ENCODE data around the gene GSTK1. TPM values are rescaled to one million over a fixed set of nuclear protein-coding genes. Genes with fewer than 3 reads are reported as not detected.
A peak's percentile ranks its signal among the peaks of the same experiment; 100 is the strongest.

The GSTK1 gene
- total and polyA plus RNA-seq, 2 donors (not counting 1 experiment from before 2014, with no cell fraction given): 181 to 315 TPM

DNA sequence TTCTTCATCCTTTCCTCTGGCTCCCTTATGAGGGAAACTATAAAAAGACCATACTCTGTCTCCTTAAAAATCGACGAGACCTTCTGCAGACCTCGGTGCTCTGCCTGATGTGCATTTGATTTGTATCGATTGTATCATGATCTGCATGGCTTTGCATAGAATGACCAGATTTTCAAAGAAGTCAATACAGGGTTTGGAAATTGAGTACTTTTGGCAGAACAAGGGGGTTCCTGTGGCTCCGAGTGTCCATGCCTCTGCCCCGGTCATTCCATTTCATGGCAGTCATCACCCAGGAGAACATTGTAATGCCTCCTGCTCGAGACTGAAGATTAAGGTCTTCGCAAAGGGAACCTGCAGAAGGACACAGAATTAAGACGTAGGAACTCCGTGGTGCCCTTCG, 25.6 kb downstream of the GSTK1 start:
- 0% methylated on average over 5 of the region's 11 CpGs for WGBS (ENCODE audit: insufficient coverage)
- Mint-ChIP-seq H3K4me3 (peak overlapping the region; percentile 95), H3K9me3 (ENCODE audit: insufficient read depth) (no peaks in the 10 kb centered on the region), H3K27me3 (no peaks in the 10 kb centered on the region), H3K27ac (peak overlapping the region; percentile 84), H3K4me1 (peaks cover 52% of the 10 kb centered on the region)
- Histone ChIP-seq H3K4me2 (replicated peaks; ENCODE audit: low read depth, low read length, poor library complexity, severe bottlenecking) (peak overlapping the region; percentile 86), H2AFZ (ENCODE audit: insufficient read depth, low read depth, low read length, poor library complexity, severe bottlenecking) (peak overlapping the region; percentile 90), H3K27ac (ENCODE audit: low read length in 2 of 2) (peak overlapping the region; percentile 82 to 86), H3K27me3 (replicated peaks in 1 of 4; ENCODE audit: control extremely low read depth in 1 of 4, control insufficient read depth in 3 of 4, insufficient read depth in 4 of 4, low read length in 3 of 4) (no peaks in the 10 kb centered on the region), H3K4me1 (ENCODE audit: control insufficient read depth in 2 of 2, insufficient read depth in 2 of 2, low read length in 2 of 2) (peaks cover 36% of the 10 kb centered on the region in 2 donors), H3K9ac (ENCODE audit: low read length) (peak overlapping the region; percentile 85), H4K20me1 (ENCODE audit: control insufficient read depth, insufficient read depth, low read length, poor library complexity, severe bottlenecking) (peaks cover 43% of the 10 kb centered on the region), H3K36me3 (replicated peaks in 1 of 2; ENCODE audit: control extremely low read depth in 1 of 2, control insufficient read depth in 1 of 2, extremely low read depth in 1 of 2, insufficient read depth in 2 of 2, low read length in 1 of 2) (peaks cover 0 to 27% of the 10 kb centered on the region in 2 experiments), H3K4me3 (ENCODE audit: control extremely low read depth in 1 of 5, extremely low read depth in 1 of 5, insufficient read depth in 1 of 5, low read depth in 2 of 5, low read length in 4 of 5) (peak overlapping the region; percentile 73 to 95 (median 91)), H3K79me2 (ENCODE audit: control insufficient read depth, insufficient read depth, low read length) (peaks cover 54% of the 10 kb centered on the region), H3K9me3 (ENCODE audit: control extremely low read depth in 1 of 3, control insufficient read depth in 2 of 3, insufficient read depth in 1 of 3, low read length in 2 of 3) (peaks cover 0 to 6% (median 0%) of the 10 kb centered on the region in 3 donors)
- TF ChIP-seq EZH2 (IDR thresholded peaks at IDR 0.05; ENCODE audit: borderline replicate concordance, insufficient read depth, low read depth, low read length, poor library complexity, severe bottlenecking): no peak
- TF ChIP-seq, protein P1, sequence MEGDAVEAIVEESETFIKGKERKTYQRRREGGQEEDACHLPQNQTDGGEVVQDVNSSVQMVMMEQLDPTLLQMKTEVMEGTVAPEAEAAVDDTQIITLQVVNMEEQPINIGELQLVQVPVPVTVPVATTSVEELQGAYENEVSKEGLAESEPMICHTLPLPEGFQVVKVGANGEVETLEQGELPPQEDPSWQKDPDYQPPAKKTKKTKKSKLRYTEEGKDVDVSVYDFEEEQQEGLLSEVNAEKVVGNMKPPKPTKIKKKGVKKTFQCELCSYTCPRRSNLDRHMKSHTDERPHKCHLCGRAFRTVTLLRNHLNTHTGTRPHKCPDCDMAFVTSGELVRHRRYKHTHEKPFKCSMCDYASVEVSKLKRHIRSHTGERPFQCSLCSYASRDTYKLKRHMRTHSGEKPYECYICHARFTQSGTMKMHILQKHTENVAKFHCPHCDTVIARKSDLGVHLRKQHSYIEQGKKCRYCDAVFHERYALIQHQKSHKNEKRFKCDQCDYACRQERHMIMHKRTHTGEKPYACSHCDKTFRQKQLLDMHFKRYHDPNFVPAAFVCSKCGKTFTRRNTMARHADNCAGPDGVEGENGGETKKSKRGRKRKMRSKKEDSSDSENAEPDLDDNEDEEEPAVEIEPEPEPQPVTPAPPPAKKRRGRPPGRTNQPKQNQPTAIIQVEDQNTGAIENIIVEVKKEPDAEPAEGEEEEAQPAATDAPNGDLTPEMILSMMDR (IDR thresholded peaks at IDR 0.05): no peak
- intact Hi-C loops (cut with micrococcal nuclease): loop anchor here (1.0 to 5.0 kb wide), 6 partner anchors 26 to 613 kb away; partner anchors contain the start of genes EPHB6, GSTK1 and TCAF1
- ChIA-PET CTCF (interaction anchor here (1.3 to 1.7 kb wide), 2 partner anchors 74 to 91 kb away, joined by 3 to 7 read pairs; no protein-coding TSS in a partner anchor), POLR2A (interaction anchor here (0.8 to 1.7 kb wide), 3 partner anchors 26 to 435 kb away, joined by 4 to 5 read pairs (median 4); partner anchors contain the start of genes EPHB6 and GSTK1)
- DNase-seq (no peak), ATAC-seq (ENCODE audit: low read depth) (no peak)

DNA sequence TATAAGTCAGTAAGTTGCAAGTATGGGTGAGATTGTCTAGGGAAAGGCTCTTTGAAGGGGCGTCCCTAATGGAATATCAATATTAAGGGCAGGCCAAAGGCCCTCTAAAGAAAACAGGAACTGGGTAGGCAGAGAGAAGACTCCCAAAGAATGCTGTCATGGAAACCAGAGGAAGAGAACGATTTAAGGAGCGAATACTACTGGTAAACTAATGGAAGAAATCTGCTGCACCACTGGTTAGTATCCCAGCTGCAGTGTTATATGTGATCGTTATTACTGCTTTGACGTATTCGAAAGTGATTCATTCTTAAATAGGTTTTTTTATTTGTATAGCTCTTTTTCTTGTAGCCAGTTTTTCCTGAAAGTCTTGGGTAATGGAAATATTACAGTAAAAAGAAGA, 26.2 kb downstream of the GSTK1 start:
- WGBS (ENCODE audit: insufficient coverage): 14% methylated on average over 4 of the region's 6 CpGs

More for the DNA sequence above, 26.2 kb downstream of the GSTK1 start:
- intact Hi-C loops (cut with micrococcal nuclease): loop anchor here (2.0 to 5.0 kb wide), 3 partner anchors 435 to 613 kb away; partner anchors contain the start of genes EPHB6 and TCAF1
- no peaks in the 10 kb centered on the region for H3K27me3 ChIP-seq (replicated peaks in 1 of 4; ENCODE audit: control extremely low read depth in 1 of 4, control insufficient read depth in 3 of 4, insufficient read depth in 4 of 4, low read length in 3 of 4)
- peaks cover 31% of the 10 kb centered on the region in 2 donors for H3K4me1 ChIP-seq (ENCODE audit: control insufficient read depth in 2 of 2, insufficient read depth in 2 of 2, low read length in 2 of 2)
- no peaks in the 10 kb centered on the region for H3K9me3 Mint-ChIP-seq (ENCODE audit: insufficient read depth)
- H3K79me2 ChIP-seq (ENCODE audit: control insufficient read depth, insufficient read depth, low read length): peaks cover 60% of the 10 kb centered on the region
- H3K9ac ChIP-seq (ENCODE audit: low read length): peak overlapping the region; percentile 85
- H4K20me1 ChIP-seq (ENCODE audit: control insufficient read depth, insufficient read depth, low read length, poor library complexity, severe bottlenecking): peaks cover 45% of the 10 kb centered on the region
- no peak for DNase-seq
- POLR2A ChIA-PET: interaction anchor here (0.7 kb wide), 3 partner anchors 9 to 90 kb away, joined by 6 to 10 read pairs (median 6); no protein-coding TSS in a partner anchor
- H3K4me3 Mint-ChIP-seq: peak overlapping the region; percentile 95
- peak overlapping the region; percentile 73 to 95 (median 91) for H3K4me3 ChIP-seq (ENCODE audit: control extremely low read depth in 1 of 5, extremely low read depth in 1 of 5, insufficient read depth in 1 of 5, low read depth in 2 of 5, low read length in 4 of 5)
- TF ChIP-seq, protein P1 (IDR thresholded peaks at IDR 0.05): no peak
- TF ChIP-seq EZH2 (IDR thresholded peaks at IDR 0.05; ENCODE audit: borderline replicate concordance, insufficient read depth, low read depth, low read length, poor library complexity, severe bottlenecking): no peak
- H3K27me3 Mint-ChIP-seq: no peaks in the 10 kb centered on the region
- peak overlapping the region; percentile 84 for H3K27ac Mint-ChIP-seq
- H2AFZ ChIP-seq (ENCODE audit: insufficient read depth, low read depth, low read length, poor library complexity, severe bottlenecking): peak overlapping the region; percentile 90
- peak overlapping the region in 1 of 2 donors; percentile 82 for H3K27ac ChIP-seq (ENCODE audit: low read length in 2 of 2)
- ATAC-seq (ENCODE audit: low read depth): no peak
- H3K4me2 ChIP-seq (replicated peaks; ENCODE audit: low read depth, low read length, poor library complexity, severe bottlenecking): peak overlapping the region; percentile 86
- peaks cover 0 to 6% (median 0%) of the 10 kb centered on the region in 3 donors for H3K9me3 ChIP-seq (ENCODE audit: control extremely low read depth in 1 of 3, control insufficient read depth in 2 of 3, insufficient read depth in 1 of 3, low read length in 2 of 3)
- peaks cover 4 to 33% of the 10 kb centered on the region in 2 experiments for H3K36me3 ChIP-seq (replicated peaks in 1 of 2; ENCODE audit: control extremely low read depth in 1 of 2, control insufficient read depth in 1 of 2, extremely low read depth in 1 of 2, insufficient read depth in 2 of 2, low read length in 1 of 2)
- peaks cover 51% of the 10 kb centered on the region for H3K4me1 Mint-ChIP-seq
- CTCF ChIA-PET: interaction anchor here (1.1 kb wide), 1 partner anchor 48 kb away, joined by 3 read pairs; no protein-coding TSS in a partner anchor

All from B cell (primary cell).